C4-2B (cell line): ENCODE data around the gene NCAPG2.

Experiments used
- H3K27ac ChIP-seq: fragments of 450-650 bp; 2 replicates; pipeline ENCODE4 v1.5.1; 2017
- CTCF ChIP-seq: fragments of 450-650 bp; conservative IDR thresholded peaks from 2 replicates; pipeline ENCODE4 v1.5.1; 2017; ENCODE audit warnings: mild to moderate bottlenecking
- ZFX ChIP-seq: fragments of 450-650 bp; IDR thresholded peaks from 2 replicates; pipeline ENCODE4 v1.6.1; 2017

NCAPG2 gene

GRCh38 chr7:158592541-158592940 is 112.1 kb downstream of the NCAPG2 start:
- no peak overlapping the region for H3K27ac ChIP-seq
- TF ChIP-seq CTCF (no peak), ZFX (no peak)

- H3K27ac ChIP-seq: peak overlapping the region; percentile 82; the same call in 1 of the 2 replicates
- TF ChIP-seq ZFX: no peak
- no peak for TF ChIP-seq CTCF
Measured at GRCh38 chr7:158591944-158592343, 112.7 kb downstream of the NCAPG2 start.

GRCh38 chr7:158590181-158590530 is 114.4 kb downstream of the NCAPG2 start:
- peak overlapping the region; percentile 82 for H3K27ac ChIP-seq
- TF ChIP-seq ZFX: no peak
- TF ChIP-seq CTCF: no peak

GRCh38 chr7:158589653-158590052 is 115.0 kb downstream of the NCAPG2 start:
- TF ChIP-seq ZFX (no peak), CTCF (no peak)
- peak overlapping the region; percentile 82 for H3K27ac ChIP-seq

- H3K27ac ChIP-seq: no peak overlapping the region; the same call in 1 of the 2 replicates
Measured at GRCh38 chr7:158588878-158589442, 115.6 kb downstream of the NCAPG2 start.

GRCh38 chr7:158588085-158588877 is 116.3 kb downstream of the NCAPG2 start:
- no peak overlapping the region; the same call in 1 of the 2 replicates for H3K27ac ChIP-seq
- TF ChIP-seq ZFX: no peak
- TF ChIP-seq CTCF: no peak

More at GRCh38 chr7:158588878-158589442, 115.6 kb downstream of the NCAPG2 start:
- TF ChIP-seq CTCF (no peak), ZFX (no peak)
